HepG2 (cell line): ENCODE data around the gene UBE2Q2. TPM values are rescaled to one million over a fixed set of nuclear protein-coding genes. Genes with fewer than 3 reads are reported as not detected.

Experiments
- GMEB1 ChIP-seq: sonication (generic); formaldehyde crosslinking; IDR thresholded peaks from 2 replicates; pipeline ENCODE4 v1.5.1; 2020; ENCODE audit warnings: missing genetic modification reagents, mild to moderate bottlenecking, borderline replicate concordance
- POLR2G ChIP-seq: fragments of 200-400 bp; formaldehyde crosslinking; IDR thresholded peaks from 2 replicates; pipeline ENCODE4 v1.6.1; 2018; ENCODE audit warnings: mild to moderate bottlenecking, low read depth, low read length, moderate library complexity
- THAP8 ChIP-seq: sonication (generic); formaldehyde crosslinking; IDR thresholded peaks from 2 replicates; pipeline ENCODE4 v1.5.1; 2020; ENCODE audit warnings: missing genetic modification reagents, mild to moderate bottlenecking, borderline replicate concordance
- ZBTB25 ChIP-seq: IDR thresholded peaks from 2 replicates; pipeline ENCODE4 v1.6.1; 2018; ENCODE audit warnings: missing genetic modification reagents
- ZBTB40 ChIP-seq, 2 experiments: fragments of 450-650 bp in 1 of 2; sonication (generic) in 1 of 2; formaldehyde crosslinking in 1 of 2; IDR thresholded peaks; 2 replicates each; pipeline versions ENCODE4 v1.6.1 to v1.8.0; 2016 to 2022; ENCODE audit warnings: antibody characterized with exemption in 1 of 2, mild to moderate bottlenecking in 1 of 2, missing genetic modification reagents in 1 of 2
- ZFAT ChIP-seq: sonication (generic); formaldehyde crosslinking; conservative IDR thresholded peaks from 2 replicates; pipeline ENCODE4 v1.8.1; 2023; ENCODE audit warnings: missing genetic modification reagents, inconsistent platforms
- ZNF235 ChIP-seq: sonication (generic); formaldehyde crosslinking; IDR thresholded peaks from 2 replicates; pipeline ENCODE4 v1.8.1; 2023; ENCODE audit warnings: mild to moderate bottlenecking, missing genetic modification reagents, borderline replicate concordance
- ZNF44 ChIP-seq: sonication (generic); formaldehyde crosslinking; IDR thresholded peaks from 2 replicates; pipeline ENCODE4 v1.5.1; 2020; ENCODE audit warnings: mild to moderate bottlenecking, missing genetic modification reagents
- ZNF451 ChIP-seq: sonication (generic); formaldehyde crosslinking; IDR thresholded peaks from 2 replicates; pipeline ENCODE4 v1.5.0; 2020; ENCODE audit warnings: mild to moderate bottlenecking, missing genetic modification reagents
- ZNF512 ChIP-seq: sonication (generic); formaldehyde crosslinking; IDR thresholded peaks from 2 replicates; pipeline ENCODE4 v1.4.0; 2020; ENCODE audit warnings: mild to moderate bottlenecking, missing genetic modification reagents
- ZNF577 ChIP-seq: sonication (generic); formaldehyde crosslinking; IDR thresholded peaks from 2 replicates; pipeline ENCODE4 v1.4.0; 2020; ENCODE audit warnings: mild to moderate bottlenecking, low read depth, missing genetic modification reagents, borderline replicate concordance
- ZNF781 ChIP-seq: sonication (generic); formaldehyde crosslinking; IDR thresholded peaks from 2 replicates; pipeline ENCODE4 v1.5.1; 2020; ENCODE audit warnings: borderline replicate concordance, mild to moderate bottlenecking, missing genetic modification reagents; ENCODE audit errors: not compliant biosample characterization
- polyA plus RNA-seq, 8 experiments: library from polyadenylated mRNA; depleted of rRNA in 3 of 8; stranded (reverse) in 7 of 8; unstranded in 1 of 8; fragments of >200 nt; fragmentation: Illumina TruSeq in 4 of 8; extraction: Trizol in 4 of 8; gene quantifications; 2 replicates each; pipeline versions ENCODE4 v1.2.1 to v1.2.3, GENCODE V29; 2011 to 2016; ENCODE audit warnings: low read depth in 4 of 8, missing spikeins in 1 of 8, mixed read lengths in 1 of 8; ENCODE audit not compliant: insufficient read depth in 1 of 8
- total RNA-seq, 5 experiments: library from RNA; depleted of rRNA; stranded (reverse); fragments of >200 nt; fragmentation: Illumina TruSeq; extraction: Trizol; gene quantifications; 2 replicates each; pipeline ENCODE4 v1.2.3, GENCODE V29; 2016; ENCODE audit warnings: low read depth in 1 of 5

UBE2Q2 gene
- total and polyA plus RNA-seq, 2 of the 13 experiments (the other 11 are each of a cell fraction or from before 2014, with no cell fraction given), result 10.6 to 20.4 TPM

- TF ChIP-seq ZBTB25 (CRISPR knock-in tag), result peak; percentile 85
- TF ChIP-seq ZNF781 (CRISPR knock-in tag), result peak; percentile 43
- TF ChIP-seq GMEB1 (CRISPR knock-in tag), result peak; percentile 92
- TF ChIP-seq ZNF512 (CRISPR knock-in tag), result no peak
- no peak for TF ChIP-seq ZNF577 (CRISPR knock-in tag)
- peak; percentile 81 for TF ChIP-seq ZBTB40 (IDR thresholded peaks at IDR 0.05)
- TF ChIP-seq ZBTB40 (CRISPR knock-in tag; IDR thresholded peaks at IDR 0.05), result peak; percentile 91
- TF ChIP-seq ZFAT (CRISPR knock-in tag), result no peak
- peak; percentile 84; the same call in 1 of the 2 replicates for TF ChIP-seq ZNF451
- no peak for TF ChIP-seq ZNF44 (CRISPR knock-in tag)
- TF ChIP-seq THAP8, result no peak
- peak; percentile 93 for TF ChIP-seq POLR2G
- TF ChIP-seq ZNF235 (CRISPR knock-in tag), result no peak
Observed at GRCh38 chr15:75903331-75904239, 60.3 kb downstream of the UBE2Q2 start, which contains the start of gene FBXO22 (continued).
